CD1c-positive myeloid dendritic cell (primary cell): ENCODE results near the gene PPP6R3.
"Not testable (repeated sequence)": the region's sequence is repeated elsewhere in the genome, so short reads cannot be mapped to it uniquely, and the experiment has no call there.

Source experiments
- DNase-seq: peaks from one replicate; pipeline ENCODE4 v3.0.0-alpha.2; 2016; ENCODE audit errors: extremely low spot score

Gene PPP6R3

DNA sequence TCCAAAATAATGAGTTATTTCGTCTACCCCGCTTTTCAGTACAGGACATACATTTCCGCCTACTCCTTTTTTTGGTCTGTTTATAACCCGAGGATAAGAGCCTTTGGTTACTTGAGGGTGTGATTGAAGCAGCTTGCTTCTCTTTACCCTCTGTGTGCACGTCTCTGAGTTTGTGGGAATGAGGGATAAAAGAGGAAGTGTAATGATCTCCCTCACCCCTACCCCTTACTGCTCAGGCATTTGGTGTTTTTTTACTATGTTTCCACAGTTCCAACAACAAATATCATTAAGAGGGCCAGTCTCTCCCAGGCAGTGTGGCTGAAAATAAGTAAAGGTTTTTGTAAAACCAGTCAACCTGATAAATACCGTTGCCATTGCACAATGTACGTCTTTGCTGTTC is 140.6 kb downstream of the PPP6R3 start:
- DNase-seq = no peak

DNA sequence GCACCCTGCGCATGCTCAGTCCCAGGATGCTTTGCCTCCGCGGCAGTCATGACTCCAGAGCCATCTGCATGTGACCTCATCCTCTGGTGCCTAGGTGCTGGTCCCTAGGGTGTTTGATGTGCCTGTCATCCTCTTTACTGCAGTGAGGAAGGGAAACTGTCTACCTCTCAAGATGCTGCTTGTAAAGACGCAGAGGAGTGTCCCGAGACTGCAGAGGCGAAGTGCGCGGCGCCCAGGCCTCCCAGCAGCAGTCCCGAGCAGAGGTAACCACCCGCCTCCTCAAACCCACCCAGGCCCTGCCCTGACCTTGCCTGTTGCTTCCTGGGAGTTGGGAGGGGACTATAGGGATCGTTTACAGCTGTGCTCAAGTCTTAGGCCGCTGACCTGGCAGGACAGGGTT is 149.2 kb downstream of the PPP6R3 start:
- DNase-seq = no peak

- no peak for DNase-seq
Observed at GRCh38 chr11:68610452-68611116, 150.0 kb downstream of the PPP6R3 start.

DNA sequence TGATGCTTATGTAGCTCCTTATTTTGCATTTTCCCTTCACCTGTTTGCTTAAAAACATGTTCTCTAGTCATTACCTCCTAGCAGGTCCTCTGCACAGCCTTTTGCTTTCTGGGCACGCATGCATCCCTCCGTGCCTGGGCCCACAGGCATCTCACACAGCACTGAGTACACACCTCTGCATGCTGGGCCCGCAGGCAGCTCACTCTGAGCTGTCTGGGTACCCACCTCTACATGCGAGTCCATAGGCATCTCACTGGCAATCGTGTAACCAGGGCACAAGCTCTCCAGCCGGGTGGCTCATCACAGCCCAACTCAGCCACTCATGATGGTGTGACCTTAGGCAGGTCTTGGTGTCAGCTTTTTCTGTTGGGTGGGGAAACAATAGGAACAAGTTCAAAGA is 155.1 kb downstream of the PPP6R3 start:
- no peak for DNase-seq

- DNase-seq = no peak
Observed at GRCh38 chr11:68617925-68618809, 157.6 kb downstream of the PPP6R3 start.

GRCh38 chr11:68621826-68622225 is 161.3 kb downstream of the PPP6R3 start:
- DNase-seq = no peak

GRCh38 chr11:68623706-68624105 is 163.2 kb downstream of the PPP6R3 start:
- not testable (repeated sequence) for DNase-seq

- DNase-seq = not testable (repeated sequence)
Observed at GRCh38 chr11:68625069-68625468, 164.5 kb downstream of the PPP6R3 start.

- not testable (repeated sequence) for DNase-seq
Observed at GRCh38 chr11:68626236-68626635, 165.7 kb downstream of the PPP6R3 start.

DNA sequence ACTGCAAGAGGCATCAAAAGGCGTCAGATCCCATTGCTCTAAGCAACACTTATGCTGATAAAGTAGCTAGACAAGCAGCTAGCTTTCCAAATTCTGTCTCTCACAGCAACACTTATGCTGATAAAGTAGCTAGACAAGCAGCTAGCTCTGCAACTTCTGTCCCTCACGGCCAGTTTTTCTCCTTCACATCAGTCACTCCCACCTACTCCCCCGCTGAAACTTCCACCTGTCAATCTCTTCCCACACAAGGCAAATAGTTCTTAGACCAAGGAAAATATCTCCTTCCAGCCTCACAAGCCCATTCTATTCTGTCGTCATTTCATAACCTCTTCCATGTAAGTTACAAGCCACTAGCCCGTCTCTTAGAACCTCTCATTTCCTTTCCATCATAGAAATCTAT is 168.3 kb downstream of the PPP6R3 start:
- DNase-seq = not testable (repeated sequence)

GRCh38 chr11:68632375-68632774 is 171.8 kb downstream of the PPP6R3 start:
- DNase-seq = not testable (repeated sequence)

- DNase-seq = peak; percentile 36
Observed at GRCh38 chr11:68632802-68633201, 172.2 kb downstream of the PPP6R3 start.

DNA sequence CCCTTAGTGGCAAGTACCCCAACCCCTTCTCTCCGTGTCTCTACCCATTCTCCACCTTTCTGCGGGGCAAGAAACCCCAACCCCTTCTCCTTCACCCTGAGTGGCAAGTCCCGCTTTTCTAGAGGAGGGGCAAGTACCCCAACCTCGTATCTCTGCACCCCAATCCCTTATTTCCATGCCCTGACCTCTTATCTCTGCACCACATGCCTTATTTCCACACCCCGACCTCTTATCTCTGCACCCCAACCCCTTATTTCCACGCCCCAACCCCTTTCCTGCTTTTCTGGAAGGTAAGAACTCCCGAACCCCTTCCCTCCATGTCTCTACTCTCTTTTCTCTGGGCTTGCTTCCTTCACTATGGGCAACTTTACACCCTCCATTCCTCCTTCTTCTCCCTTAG is 174.1 kb downstream of the PPP6R3 start:
- not testable (repeated sequence) for DNase-seq

DNA sequence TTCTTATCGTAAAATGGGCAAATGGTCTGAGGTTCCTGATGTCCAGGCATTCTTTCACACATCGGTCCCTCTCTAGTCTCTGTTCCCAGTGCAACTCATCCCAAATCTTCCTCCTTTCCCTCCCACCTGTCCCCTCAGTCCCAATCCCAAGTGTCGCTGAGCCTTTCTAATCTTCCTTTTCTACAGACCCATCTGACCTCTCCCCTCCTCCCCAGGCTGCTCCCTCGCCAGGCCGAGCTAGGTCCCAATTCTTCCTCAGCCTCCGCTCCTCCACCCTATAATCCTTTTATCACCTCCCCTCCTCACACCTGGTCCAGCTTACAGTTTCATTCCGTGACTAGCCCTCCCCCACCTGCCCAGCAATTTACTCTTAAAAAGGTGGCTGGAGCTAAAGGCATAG is 174.6 kb downstream of the PPP6R3 start:
- not testable (repeated sequence) for DNase-seq

DNA sequence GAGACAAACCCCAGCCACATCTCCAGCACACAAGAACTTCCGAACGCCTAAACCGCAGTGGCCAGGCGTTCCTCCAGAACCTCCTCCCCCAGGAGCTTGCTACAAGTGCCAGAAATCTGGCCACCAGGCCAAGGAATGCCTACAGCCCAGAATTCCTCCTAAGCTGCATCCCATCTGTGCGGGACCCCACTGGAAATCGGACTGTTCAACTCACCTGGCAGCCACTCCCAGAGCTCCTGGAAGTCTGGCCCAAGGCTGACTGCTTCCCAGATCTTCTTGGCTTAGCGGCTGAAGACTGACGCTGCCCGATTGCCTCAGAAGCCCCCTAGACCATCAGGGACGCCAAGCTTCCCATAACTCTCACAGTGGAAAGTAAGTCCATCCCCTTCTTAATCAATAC is 175.3 kb downstream of the PPP6R3 start:
- not testable (repeated sequence) for DNase-seq

GRCh38 chr11:68639322-68639721 is 178.8 kb downstream of the PPP6R3 start:
- not testable (repeated sequence) for DNase-seq

DNA sequence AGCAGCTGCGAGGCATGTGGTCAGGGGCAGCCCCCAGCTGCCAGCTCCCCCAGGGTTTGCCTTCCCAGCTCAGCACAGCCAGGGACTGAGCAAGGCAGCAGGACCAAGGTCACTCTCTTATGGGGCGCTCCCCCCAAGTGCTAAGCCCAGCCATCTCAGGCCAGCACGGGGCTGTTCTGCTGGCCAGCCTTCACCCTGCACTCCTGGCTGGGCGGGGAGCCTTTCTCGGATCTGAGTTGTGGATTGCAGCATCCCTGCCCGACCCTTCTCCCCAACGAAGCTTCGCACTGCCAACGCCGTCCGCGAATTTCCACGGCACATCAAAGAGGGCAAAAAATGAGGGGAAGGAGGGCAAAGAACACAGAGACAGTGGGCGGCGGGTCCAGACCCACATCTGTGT is 181.3 kb downstream of the PPP6R3 start:
- DNase-seq = no peak

DNA sequence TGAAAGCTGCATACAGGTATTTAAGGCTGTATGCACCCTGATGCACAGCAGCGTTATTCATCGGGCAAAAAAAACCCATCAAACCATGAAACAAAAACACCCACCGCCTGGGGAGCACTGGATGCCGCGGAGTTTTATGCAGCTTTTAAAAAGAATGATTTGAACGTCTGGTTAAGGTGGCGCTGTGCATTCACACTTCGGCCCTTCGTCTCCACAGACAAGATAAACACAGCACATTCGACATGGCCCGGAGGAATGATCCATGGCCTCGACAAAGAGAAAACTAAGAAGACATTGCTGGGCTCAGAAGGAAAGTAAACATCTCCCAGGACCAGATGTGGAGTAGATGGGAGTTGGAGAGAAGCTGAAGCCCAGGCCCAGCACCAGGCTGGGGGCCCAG is 183.0 kb downstream of the PPP6R3 start:
- DNase-seq = no peak

GRCh38 chr11:68646832-68647231 is 186.3 kb downstream of the PPP6R3 start:
- no peak for DNase-seq

GRCh38 chr11:68649851-68650555 is 189.5 kb downstream of the PPP6R3 start:
- DNase-seq = no peak

DNA sequence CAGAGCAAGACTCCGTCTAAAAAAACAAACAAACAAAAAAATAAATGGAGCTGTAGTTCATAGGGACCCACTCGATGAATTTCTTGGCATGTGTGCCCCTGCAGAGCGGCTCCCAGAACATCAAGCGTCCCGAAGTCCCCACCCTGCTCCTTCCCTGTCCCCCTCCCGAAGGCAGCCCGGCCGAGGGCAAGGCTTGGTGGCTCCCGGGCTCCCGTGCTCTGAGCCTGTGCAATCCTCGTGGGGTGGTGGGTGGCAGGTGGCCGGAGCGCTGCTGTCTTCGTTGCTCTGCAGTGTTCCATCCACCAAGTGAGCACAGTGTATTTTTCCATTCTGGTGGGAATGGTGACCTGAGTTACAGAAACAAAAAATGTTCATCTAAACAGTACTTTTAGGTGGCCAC is 190.2 kb downstream of the PPP6R3 start:
- no peak for DNase-seq

DNA sequence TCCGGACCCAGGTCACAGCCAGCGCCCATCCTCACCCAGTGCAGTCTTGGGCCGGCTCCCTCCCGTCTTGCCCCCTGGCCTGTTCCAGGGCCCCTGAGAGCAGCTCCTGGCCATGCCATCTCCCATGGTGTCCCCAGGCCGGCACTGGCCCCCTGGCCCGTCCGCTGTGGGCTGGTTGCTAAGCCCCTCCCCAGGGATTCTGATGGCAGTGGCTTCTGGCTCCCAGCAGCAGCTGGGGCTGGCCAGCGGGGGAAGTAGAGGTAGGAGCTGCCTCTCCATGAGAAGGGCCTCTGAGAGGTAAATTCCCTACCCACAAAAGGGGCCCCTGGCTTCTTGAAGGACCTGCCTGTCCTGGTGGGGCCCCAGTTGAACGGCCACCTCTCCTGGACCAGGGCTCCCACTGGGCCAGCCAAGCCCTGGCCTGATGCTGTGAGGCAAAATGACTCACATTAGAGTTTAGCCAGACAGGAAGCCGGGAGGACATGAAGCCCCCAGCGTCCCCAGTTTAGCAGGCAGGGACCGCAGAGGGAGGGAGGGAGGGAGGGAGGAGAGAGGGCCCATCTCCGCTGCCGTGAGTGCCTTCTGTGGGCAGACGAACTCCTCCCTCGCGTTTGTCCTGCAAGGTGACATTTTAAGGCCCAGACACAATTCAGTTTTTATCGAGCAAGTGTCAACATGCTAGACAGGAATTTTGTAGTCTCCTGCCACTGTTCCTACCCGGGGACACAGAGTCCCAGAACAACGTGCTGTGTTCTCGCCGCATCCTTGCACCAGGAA is 190.8 kb downstream of the PPP6R3 start:
- DNase-seq = no peak
